ENCODE data around the gene TMED4. TPM values are rescaled to one million over a fixed set of nuclear protein-coding genes. Genes with fewer than 3 reads are reported as not detected.

Gene TMED4
- polyA plus RNA-seq, 1 of the 3 experiments (the other 2 are of a cell fraction), result 145 TPM

DNA sequence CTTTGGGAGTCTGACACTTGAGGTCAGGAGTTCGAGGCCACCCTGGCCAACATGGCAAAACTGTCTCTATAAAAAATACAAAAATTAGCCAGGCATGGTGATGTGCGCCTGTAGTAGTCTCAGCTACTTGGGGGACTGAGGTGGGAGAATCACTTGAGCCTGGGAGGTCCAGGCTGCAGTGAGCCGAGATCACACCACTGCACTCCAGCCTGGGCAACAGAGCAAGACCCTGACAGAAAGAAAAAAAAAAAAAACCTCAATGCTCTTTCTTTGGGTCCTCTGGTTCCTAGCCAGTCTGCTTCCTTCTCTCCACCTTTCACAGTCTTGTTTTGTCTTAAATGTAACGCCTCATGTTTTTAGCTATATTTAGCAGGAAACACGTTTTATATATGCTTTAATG, 33.8 kb upstream of the TMED4 start (continued):
- TF ChIP-seq, protein P1, sequence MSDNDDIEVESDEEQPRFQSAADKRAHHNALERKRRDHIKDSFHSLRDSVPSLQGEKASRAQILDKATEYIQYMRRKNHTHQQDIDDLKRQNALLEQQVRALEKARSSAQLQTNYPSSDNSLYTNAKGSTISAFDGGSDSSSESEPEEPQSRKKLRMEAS (IDR thresholded peaks at IDR 0.05; ENCODE audit: low read depth), result no peak
- TF ChIP-seq, protein P2, sequence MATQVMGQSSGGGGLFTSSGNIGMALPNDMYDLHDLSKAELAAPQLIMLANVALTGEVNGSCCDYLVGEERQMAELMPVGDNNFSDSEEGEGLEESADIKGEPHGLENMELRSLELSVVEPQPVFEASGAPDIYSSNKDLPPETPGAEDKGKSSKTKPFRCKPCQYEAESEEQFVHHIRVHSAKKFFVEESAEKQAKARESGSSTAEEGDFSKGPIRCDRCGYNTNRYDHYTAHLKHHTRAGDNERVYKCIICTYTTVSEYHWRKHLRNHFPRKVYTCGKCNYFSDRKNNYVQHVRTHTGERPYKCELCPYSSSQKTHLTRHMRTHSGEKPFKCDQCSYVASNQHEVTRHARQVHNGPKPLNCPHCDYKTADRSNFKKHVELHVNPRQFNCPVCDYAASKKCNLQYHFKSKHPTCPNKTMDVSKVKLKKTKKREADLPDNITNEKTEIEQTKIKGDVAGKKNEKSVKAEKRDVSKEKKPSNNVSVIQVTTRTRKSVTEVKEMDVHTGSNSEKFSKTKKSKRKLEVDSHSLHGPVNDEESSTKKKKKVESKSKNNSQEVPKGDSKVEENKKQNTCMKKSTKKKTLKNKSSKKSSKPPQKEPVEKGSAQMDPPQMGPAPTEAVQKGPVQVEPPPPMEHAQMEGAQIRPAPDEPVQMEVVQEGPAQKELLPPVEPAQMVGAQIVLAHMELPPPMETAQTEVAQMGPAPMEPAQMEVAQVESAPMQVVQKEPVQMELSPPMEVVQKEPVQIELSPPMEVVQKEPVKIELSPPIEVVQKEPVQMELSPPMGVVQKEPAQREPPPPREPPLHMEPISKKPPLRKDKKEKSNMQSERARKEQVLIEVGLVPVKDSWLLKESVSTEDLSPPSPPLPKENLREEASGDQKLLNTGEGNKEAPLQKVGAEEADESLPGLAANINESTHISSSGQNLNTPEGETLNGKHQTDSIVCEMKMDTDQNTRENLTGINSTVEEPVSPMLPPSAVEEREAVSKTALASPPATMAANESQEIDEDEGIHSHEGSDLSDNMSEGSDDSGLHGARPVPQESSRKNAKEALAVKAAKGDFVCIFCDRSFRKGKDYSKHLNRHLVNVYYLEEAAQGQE (IDR thresholded peaks at IDR 0.05; ENCODE audit: low read depth, low read length), result no peak

DNA sequence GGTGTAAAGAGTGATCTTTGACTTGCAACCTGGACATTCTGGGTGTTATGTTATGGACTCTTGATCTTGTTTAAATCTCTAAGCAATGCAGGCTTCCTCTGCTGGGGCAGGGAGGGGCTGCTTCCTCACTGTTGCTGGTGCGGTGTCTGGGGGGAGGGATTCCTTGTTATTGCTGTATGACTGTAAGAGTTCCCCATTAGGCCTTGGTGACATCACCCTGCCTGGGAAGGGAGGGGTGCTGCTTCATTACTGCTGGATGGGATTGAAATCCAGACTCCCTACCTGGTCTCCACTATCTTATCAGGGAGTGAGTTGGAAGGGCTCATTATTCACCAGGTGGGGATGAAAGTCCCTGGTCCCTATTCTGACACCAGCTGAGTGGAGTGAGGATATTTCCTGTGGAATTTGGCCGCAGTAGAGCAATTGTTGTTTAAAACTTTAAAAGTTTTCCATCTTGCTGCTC, 33.1 kb upstream of the TMED4 start:
- Histone ChIP-seq H3K27ac (ENCODE audit: low read depth in 2 of 2, low read length in 1 of 2) (no peak overlapping the region), H3K36me3 (replicated peaks in 1 of 2; ENCODE audit: control insufficient read depth in 1 of 2, insufficient read depth in 2 of 2, low read length in 1 of 2) (peaks cover 3% of the 10 kb centered on the region in 2 experiments), H3F3A (replicated peaks; ENCODE audit: insufficient read depth) (peaks cover 21% of the 10 kb centered on the region), H4K20me1 (ENCODE audit: insufficient read depth) (0 out of 2 replicates have a peak, but pooled peaks cover 4% of the 10 kb centered on the region), H3K4me1 (ENCODE audit: control insufficient read depth in 1 of 2, insufficient read depth in 2 of 2, low read depth in 1 of 2, low read length in 1 of 2) (peaks cover 0 to 9% of the 10 kb centered on the region in 2 experiments; a peak in 3 of 4 replicates), H3K27me3 (ENCODE audit: insufficient read depth) (no peaks in the 10 kb centered on the region), H3K79me2 (ENCODE audit: insufficient read depth) (peaks cover 98% of the 10 kb centered on the region), H3K9ac (no peak overlapping the region), H3K4me3 (ENCODE audit: low read depth in 2 of 2, low read length in 1 of 2) (no peak overlapping the region), H3K9me3 (no peaks in the 10 kb centered on the region), H3K9me2 (no peaks in the 10 kb centered on the region), H2AFZ (ENCODE audit: low read depth) (no peak overlapping the region), H3K4me2 (no peak overlapping the region)
- ChIA-PET POLR2A (no interaction called here), CTCF (no interaction called here)
- no peak for TF ChIP-seq YY1 (IDR thresholded peaks at IDR 0.05; ENCODE audit: low read depth)
- TF ChIP-seq TEAD4 (IDR thresholded peaks at IDR 0.05; ENCODE audit: borderline replicate concordance, insufficient read depth), result no peak
- no peak for TF ChIP-seq RXRA (IDR thresholded peaks at IDR 0.05; ENCODE audit: borderline replicate concordance, low read depth)
- TF ChIP-seq GABPA (IDR thresholded peaks at IDR 0.05; ENCODE audit: low read depth), result no peak
- TF ChIP-seq, protein P1 (IDR thresholded peaks at IDR 0.05; ENCODE audit: low read depth), result no peak
- TF ChIP-seq, protein P3, sequence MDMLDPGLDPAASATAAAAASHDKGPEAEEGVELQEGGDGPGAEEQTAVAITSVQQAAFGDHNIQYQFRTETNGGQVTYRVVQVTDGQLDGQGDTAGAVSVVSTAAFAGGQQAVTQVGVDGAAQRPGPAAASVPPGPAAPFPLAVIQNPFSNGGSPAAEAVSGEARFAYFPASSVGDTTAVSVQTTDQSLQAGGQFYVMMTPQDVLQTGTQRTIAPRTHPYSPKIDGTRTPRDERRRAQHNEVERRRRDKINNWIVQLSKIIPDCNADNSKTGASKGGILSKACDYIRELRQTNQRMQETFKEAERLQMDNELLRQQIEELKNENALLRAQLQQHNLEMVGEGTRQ (IDR thresholded peaks at IDR 0.05; ENCODE audit: borderline replicate concordance, low read depth, low read length), result no peak
- no peak for TF ChIP-seq ELF1 (IDR thresholded peaks at IDR 0.05)
- no peak for TF ChIP-seq GATA2 (CRISPR knock-in tag; IDR thresholded peaks at IDR 0.05)
- no peak for TF ChIP-seq FOXJ3 (CRISPR knock-in tag; IDR thresholded peaks at IDR 0.05)
- TF ChIP-seq, protein P4, sequence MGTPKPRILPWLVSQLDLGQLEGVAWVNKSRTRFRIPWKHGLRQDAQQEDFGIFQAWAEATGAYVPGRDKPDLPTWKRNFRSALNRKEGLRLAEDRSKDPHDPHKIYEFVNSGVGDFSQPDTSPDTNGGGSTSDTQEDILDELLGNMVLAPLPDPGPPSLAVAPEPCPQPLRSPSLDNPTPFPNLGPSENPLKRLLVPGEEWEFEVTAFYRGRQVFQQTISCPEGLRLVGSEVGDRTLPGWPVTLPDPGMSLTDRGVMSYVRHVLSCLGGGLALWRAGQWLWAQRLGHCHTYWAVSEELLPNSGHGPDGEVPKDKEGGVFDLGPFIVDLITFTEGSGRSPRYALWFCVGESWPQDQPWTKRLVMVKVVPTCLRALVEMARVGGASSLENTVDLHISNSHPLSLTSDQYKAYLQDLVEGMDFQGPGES (IDR thresholded peaks at IDR 0.05; ENCODE audit: low read depth, low read length), result no peak
- TF ChIP-seq, protein P2 (IDR thresholded peaks at IDR 0.05; ENCODE audit: low read depth, low read length), result no peak
- no peak for TF ChIP-seq FOSL2 (IDR thresholded peaks at IDR 0.05; ENCODE audit: borderline replicate concordance, low read depth)
- TF ChIP-seq, protein P5, sequence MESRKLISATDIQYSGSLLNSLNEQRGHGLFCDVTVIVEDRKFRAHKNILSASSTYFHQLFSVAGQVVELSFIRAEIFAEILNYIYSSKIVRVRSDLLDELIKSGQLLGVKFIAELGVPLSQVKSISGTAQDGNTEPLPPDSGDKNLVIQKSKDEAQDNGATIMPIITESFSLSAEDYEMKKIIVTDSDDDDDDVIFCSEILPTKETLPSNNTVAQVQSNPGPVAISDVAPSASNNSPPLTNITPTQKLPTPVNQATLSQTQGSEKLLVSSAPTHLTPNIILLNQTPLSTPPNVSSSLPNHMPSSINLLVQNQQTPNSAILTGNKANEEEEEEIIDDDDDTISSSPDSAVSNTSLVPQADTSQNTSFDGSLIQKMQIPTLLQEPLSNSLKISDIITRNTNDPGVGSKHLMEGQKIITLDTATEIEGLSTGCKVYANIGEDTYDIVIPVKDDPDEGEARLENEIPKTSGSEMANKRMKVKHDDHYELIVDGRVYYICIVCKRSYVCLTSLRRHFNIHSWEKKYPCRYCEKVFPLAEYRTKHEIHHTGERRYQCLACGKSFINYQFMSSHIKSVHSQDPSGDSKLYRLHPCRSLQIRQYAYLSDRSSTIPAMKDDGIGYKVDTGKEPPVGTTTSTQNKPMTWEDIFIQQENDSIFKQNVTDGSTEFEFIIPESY (IDR thresholded peaks at IDR 0.05; ENCODE audit: borderline replicate concordance, low read depth), result no peak
- TF ChIP-seq RAD21 (IDR thresholded peaks at IDR 0.05; ENCODE audit: low read length), result no peak
- no peak for TF ChIP-seq MXI1 (IDR thresholded peaks at IDR 0.05; ENCODE audit: low read depth, low read length)
- no peak for TF ChIP-seq CHD2 (IDR thresholded peaks at IDR 0.05; ENCODE audit: low read length, partially characterized antibody)
- no peak for TF ChIP-seq SIN3A (IDR thresholded peaks at IDR 0.05; ENCODE audit: borderline replicate concordance, low read depth, low read length)
- no peak for TF ChIP-seq EP300 (IDR thresholded peaks at IDR 0.05; ENCODE audit: borderline replicate concordance in 1 of 2, low read depth in 1 of 2, low read length in 1 of 2)
- WGBS (ENCODE audit: low lambda C conversion rate), result 85% methylated on average over 2 of the region's 2 CpGs
- no peak for DNase-seq

Measured in SK-N-SH (cell line).